Lower leg skin (tissue), 4 donors: ENCODE measurements around the gene C6orf62. TPM values are rescaled to one million over a fixed set of nuclear protein-coding genes. Genes with fewer than 3 reads are reported as not detected.
"Not testable (repeated sequence)": the region's sequence is repeated elsewhere in the genome, so short reads cannot be mapped to it uniquely, and the experiment has no call there.

ENCODE experiments used
- DNase-seq, 2 donors: peaks; one replicate each; pipeline ENCODE4 v3.0.0-alpha.2; 2019; ENCODE audit warnings: low spot score in 2 of 2
- H3K4me3 ChIP-seq: fragments of 200-600 bp; sonication (generic); 2 replicates; pipeline ENCODE4 v1.5.1; 2017; ENCODE audit warnings: mild to moderate bottlenecking, low read depth; ENCODE audit not compliant: poor library complexity, severe bottlenecking
- POLR2A ChIP-seq, 2 donors: fragments of 450-650 bp; IDR thresholded peaks; one replicate each; pipeline ENCODE4 v1.6.1; 2016 to 2017; ENCODE audit warnings: antibody characterized with exemption in 2 of 2, mild to moderate bottlenecking in 1 of 2, moderate library complexity in 1 of 2
- WGBS, 2 donors: methylation state at CpG; one replicate each; pipeline ENCODE4 v1.1.5; 2018; 5-methylcytosine and 5-hydroxymethylcytosine counted together
- intact Hi-C: fragments of 100-400 bp; cut with DNase I; formaldehyde crosslinking; loops from one replicate; pipeline ENCODE4 v1.15.0; 2023; ENCODE audit warnings: low total_unique reads
- total RNA-seq, 4 donors: library from RNA; depleted of rRNA; stranded (reverse); fragments of >200 nt; gene quantifications; one replicate each; pipeline ENCODE4 v1.1.0, GENCODE V29; 2016
- TF ChIP-seq, protein P1 (sequence below), 3 donors: fragments of 450-650 bp; IDR thresholded peaks; one replicate each; pipeline ENCODE4 v1.5.1; 2016; ENCODE audit warnings: antibody characterized with exemption in 3 of 3, mild to moderate bottlenecking in 3 of 3, moderate library complexity in 2 of 3

Gene C6orf62
- total RNA-seq, 4 donors from 2014 or later, result 50.9 to 63.3 (median 52.8) TPM

DNA sequence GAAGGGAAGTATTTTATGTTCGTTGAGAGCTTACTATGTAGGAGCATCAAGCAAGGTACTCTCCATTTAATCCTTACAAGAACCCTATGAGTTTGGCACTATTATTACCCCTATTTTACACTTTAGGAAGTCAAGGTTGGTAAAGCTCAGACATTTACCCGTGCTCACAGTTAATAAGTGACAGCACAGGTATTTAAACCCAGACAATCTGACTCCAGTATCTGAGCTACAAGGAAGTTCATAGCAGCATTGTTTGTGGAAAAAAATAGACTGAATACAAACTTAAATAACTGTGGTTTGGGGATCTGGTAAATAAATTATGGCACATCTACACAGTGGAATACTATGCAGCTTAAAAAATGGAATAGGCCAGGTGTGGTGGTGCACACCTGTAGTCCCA is 34.6 kb upstream of the C6orf62 start:
- no peak overlapping the region for H3K4me3 ChIP-seq
- WGBS, 2 donors, result 61 to 83% methylated on average over 2 of the region's 2 CpGs
- TF ChIP-seq, protein P1, sequence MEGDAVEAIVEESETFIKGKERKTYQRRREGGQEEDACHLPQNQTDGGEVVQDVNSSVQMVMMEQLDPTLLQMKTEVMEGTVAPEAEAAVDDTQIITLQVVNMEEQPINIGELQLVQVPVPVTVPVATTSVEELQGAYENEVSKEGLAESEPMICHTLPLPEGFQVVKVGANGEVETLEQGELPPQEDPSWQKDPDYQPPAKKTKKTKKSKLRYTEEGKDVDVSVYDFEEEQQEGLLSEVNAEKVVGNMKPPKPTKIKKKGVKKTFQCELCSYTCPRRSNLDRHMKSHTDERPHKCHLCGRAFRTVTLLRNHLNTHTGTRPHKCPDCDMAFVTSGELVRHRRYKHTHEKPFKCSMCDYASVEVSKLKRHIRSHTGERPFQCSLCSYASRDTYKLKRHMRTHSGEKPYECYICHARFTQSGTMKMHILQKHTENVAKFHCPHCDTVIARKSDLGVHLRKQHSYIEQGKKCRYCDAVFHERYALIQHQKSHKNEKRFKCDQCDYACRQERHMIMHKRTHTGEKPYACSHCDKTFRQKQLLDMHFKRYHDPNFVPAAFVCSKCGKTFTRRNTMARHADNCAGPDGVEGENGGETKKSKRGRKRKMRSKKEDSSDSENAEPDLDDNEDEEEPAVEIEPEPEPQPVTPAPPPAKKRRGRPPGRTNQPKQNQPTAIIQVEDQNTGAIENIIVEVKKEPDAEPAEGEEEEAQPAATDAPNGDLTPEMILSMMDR (IDR thresholded peaks at IDR 0.05), result no peak
- TF ChIP-seq POLR2A (IDR thresholded peaks at IDR 0.05), result no peak
- no peak for DNase-seq
- intact Hi-C loops, result no loop called here

DNA sequence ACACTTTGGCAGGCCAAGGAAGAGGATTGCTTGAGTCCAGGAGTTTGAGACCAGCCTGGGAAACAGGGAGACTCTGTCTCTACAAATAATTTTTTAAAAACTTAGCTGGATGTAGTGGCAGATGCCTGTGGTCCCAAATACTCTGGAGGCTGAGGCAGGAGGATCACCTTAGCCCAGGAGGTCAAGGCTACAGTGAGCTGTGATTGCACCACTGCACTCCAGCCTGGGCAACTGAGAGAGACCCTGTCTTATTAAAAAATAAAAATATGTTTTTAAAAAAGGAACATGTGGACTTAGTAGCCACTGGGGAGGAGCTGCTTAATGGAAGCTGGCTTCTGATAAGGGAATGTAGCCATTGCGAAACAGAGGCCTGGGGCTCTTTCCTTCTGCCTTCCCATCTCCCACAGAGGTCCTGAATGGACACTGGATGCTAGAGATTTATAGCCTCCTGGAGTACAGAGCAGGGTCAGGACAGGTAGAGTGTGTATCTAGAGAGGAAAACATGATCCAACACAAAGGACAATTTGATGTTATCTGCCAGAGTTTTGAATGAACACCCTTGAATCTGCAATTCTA is 34.1 kb upstream of the C6orf62 start:
- WGBS, 2 donors, result 87 to 92% methylated on average over 1 of the region's 1 CpG
- no peak for DNase-seq
- intact Hi-C loops, result no loop called here

DNA sequence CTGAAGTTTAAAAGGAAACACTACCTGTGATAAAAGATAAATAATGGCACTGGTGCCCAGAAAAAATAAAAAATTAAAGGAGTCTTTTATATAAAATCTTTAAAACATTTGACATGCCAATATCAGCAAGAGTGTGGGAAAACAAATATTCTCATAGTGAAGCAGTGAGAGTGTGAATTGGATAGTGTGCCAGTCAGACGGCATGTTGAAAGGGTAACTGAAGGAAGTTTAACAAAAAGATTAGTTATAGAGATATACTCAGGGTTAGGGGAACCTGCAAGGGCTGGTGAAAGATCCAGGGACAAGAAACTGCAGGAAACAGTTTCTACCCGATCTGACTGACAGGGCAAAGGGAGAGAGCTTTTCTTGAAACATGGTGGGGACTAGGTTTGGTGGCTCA is 33.5 kb upstream of the C6orf62 start:
- 64 to 74% methylated on average over 2 of the region's 2 CpGs for WGBS, 2 donors
- DNase-seq, result no peak
- TF ChIP-seq, protein P1 (IDR thresholded peaks at IDR 0.05), result no peak
- no peak for TF ChIP-seq POLR2A (IDR thresholded peaks at IDR 0.05)
- intact Hi-C loops, result no loop called here
- no peak overlapping the region for H3K4me3 ChIP-seq

More for the DNA sequence above, 34.1 kb upstream of the C6orf62 start:
- no peak for TF ChIP-seq POLR2A (IDR thresholded peaks at IDR 0.05)
- TF ChIP-seq, protein P1 (IDR thresholded peaks at IDR 0.05), result no peak
- H3K4me3 ChIP-seq, result no peak overlapping the region

DNA sequence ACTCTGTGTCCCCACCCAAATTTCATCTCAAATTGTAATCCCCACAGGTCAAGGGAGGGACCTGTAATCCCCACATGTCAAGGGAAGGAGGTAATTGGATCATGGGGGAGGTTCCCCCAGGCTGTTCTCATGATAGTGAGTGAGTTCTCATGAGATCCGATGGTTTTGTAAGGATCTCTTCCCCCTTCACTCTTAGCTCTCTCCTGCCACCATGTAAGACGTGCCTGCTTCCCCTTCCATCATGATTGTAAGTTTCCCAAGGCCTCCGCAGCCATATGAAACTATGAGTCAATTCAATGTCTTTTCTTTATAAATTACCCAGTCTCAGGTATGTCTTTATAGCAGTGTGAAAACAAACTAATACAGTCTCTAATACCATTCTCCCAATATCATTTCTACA is 31.9 kb upstream of the C6orf62 start:
- DNase-seq, intact Hi-C loops, H3K4me3 ChIP-seq: not testable (repeated sequence)
- WGBS, 2 donors, result 66 to 80% methylated on average over 3 of the region's 3 CpGs

DNA sequence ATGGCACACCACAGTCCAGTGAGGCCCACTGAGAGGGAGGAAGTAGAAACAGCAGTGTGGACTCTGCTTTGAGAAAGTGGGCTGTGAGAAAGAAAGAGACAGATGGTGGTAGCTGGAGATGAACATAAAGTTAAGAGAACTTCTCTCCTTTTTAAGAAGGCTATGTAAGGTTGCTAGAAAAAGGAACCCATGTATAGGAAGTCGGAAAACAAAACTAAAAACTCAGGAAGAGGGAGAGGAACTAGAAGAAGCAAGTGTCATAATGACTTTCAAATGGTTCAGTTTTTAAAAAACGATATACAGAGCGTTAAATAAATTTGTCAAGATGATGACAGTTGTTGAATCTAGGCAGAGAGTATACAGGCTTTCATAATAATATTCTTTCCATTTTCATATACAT is 30.3 kb upstream of the C6orf62 start:
- H3K4me3 ChIP-seq, result no peak overlapping the region
- no peak for DNase-seq
- intact Hi-C loops, result no loop called here
- TF ChIP-seq, protein P1 (IDR thresholded peaks at IDR 0.05), result no peak
- TF ChIP-seq POLR2A (IDR thresholded peaks at IDR 0.05), result no peak
- 72 to 79% methylated on average over 3 of the region's 3 CpGs for WGBS, 2 donors

DNA sequence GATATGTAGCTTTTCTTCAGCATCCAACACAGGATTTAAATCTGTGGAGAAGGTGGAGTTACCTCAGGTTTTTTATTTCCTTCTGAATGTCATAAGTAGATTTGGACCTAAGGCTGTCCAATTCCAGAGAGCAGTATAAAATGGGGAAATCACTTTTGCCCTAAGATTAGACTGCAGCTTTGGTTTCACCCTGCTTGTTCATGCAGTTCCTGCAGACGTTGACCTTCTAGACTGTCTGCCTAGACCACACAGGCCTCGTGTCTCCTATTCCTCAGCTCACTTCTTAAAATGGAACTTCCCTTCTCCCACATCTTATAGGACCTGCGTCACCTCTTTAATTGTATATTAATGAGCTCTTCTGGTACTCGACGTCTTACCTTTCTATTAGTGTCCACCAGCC is 26.0 kb upstream of the C6orf62 start:
- TF ChIP-seq, protein P1 (IDR thresholded peaks at IDR 0.05), result no peak
- TF ChIP-seq POLR2A (IDR thresholded peaks at IDR 0.05), result no peak
- WGBS, 2 donors, result 78 to 82% methylated on average over 5 of the region's 5 CpGs
- H3K4me3 ChIP-seq, result no peak overlapping the region
- intact Hi-C loops, result no loop called here
- DNase-seq, result no peak
